Activated CD4-positive, alpha-beta T cell treated with anti-CD3 and anti-CD28 coated beads for 1 hour (primary cell): ENCODE results near the gene TMEM260.
"Not testable (repeated sequence)": the region's sequence is repeated elsewhere in the genome, so short reads cannot be mapped to it uniquely, and the experiment has no call there.

ENCODE experiments used
- DNase-seq: peaks from one replicate; pipeline ENCODE4 v3.0.0-alpha.2; 2020

Gene TMEM260

GRCh38 chr14:56603648-56604047, 24.1 kb downstream of the TMEM260 start:
- DNase-seq, result no peak

DNA sequence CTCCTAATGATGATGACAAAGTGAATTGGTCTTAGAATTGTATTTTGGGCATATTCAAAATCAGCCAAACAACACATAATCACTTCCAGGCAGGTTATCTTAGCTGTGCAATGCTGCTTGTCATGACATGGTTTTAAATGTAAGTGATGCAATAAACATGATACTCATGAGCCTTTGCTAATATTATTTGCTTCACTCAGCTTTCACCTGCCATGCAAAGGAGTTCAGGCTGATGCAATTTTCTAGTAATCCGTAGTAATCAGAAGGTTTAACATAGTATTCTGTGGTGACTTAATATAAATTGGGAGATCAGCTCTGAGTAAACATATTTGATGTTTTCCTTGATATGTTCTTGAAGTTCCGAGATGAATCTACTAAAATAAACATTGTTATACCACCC, 29.1 kb downstream of the TMEM260 start:
- DNase-seq, result no peak

- not testable (repeated sequence) for DNase-seq
Observed at GRCh38 chr14:56611663-56612062, 32.1 kb downstream of the TMEM260 start.

GRCh38 chr14:56617084-56617483, 37.5 kb downstream of the TMEM260 start:
- DNase-seq, result no peak

DNA sequence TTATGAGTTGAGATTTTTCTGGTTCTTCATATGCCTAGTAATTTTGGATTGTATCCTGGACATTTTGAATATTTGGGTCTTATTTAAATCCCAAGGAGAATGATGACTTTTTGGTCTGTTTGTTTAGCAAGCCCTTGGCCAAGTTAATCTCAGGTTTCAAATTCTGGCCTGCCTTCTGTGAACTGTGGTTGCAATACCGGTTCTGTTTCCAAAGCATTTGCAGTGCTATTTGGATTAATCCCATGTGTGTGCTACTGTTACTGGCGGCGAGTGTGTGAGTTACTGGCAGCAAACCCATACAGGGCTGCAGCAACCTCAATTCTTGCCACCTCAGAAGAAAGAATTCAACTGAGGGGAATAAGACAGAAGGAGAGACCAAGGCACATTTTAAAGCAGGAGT, 51.1 kb downstream of the TMEM260 start:
- DNase-seq, result no peak

GRCh38 chr14:56632195-56632594, 52.6 kb downstream of the TMEM260 start:
- DNase-seq, result no peak

- no peak for DNase-seq
Observed at GRCh38 chr14:56633544-56633943, 53.9 kb downstream of the TMEM260 start.

DNA sequence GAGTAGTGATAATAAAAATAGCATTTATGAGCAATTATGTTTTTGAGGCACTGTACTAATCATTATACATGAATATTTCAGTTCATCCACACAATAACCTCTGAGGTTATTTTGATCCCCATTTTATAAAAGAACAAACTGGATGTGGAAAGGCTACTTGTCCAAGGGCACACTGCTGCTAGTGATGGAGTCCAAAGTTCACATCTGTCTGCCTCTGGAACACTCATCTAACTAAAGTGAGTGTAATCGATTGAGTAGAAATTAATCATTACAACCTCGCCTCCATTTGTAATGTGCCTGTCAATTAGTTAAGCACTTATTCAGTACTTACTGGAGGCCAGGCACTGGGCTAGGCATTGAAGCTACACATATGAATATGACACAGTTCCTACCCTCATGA, 55.4 kb downstream of the TMEM260 start:
- no peak for DNase-seq

- DNase-seq, result no peak
Observed at GRCh38 chr14:56647493-56647892, 67.9 kb downstream of the TMEM260 start.

- no peak for DNase-seq
Observed at GRCh38 chr14:56648508-56649301, 69.1 kb downstream of the TMEM260 start.

DNA sequence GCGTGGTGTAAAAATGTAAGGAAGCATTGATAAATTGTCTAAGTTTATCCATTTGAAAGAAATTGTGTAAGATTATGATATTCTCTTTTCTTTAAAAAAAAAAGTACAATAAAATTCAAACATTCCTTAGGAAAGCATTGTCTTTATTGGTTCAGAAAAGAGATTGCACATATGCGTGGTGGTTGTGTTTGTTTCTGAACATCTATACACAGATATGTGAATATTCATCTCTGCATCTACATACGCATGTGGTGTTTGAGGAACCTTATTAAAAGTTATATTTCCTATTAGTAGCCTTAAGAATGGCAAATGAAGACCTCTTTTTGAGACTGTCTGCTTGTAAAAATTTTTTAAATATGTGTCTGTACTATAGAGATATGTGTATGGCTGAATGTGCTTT, 69.8 kb downstream of the TMEM260 start:
- DNase-seq, result no peak

DNA sequence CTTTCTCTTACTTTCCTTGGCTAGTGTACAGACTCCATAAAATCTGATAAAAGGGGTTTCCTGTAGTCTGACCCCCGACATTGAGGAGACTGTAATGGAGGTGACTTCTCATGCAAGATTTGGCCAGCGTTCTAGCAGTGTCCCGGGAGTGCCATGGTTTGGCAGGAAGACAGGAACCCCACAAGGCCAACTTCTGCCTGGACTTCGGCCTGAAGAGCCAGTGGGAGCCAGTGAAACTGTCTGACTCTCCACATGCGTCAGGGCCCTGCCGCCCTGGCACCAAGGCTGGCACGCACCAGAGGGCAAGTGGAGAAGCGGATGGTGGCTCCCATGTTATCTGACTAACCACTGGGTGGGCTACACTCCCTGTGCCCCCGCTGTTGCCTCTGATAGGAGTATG, 70.5 kb downstream of the TMEM260 start:
- DNase-seq, result no peak

- DNase-seq, result no peak
Observed at GRCh38 chr14:56650979-56651378, 71.4 kb downstream of the TMEM260 start.

GRCh38 chr14:56657604-56658003, 78.0 kb downstream of the TMEM260 start:
- no peak for DNase-seq

GRCh38 chr14:56659378-56659777, 79.8 kb downstream of the TMEM260 start:
- no peak for DNase-seq

- DNase-seq, result no peak
Observed at GRCh38 chr14:56659964-56660551, 80.5 kb downstream of the TMEM260 start.

- no peak for DNase-seq
Observed at GRCh38 chr14:56660677-56661389, 81.2 kb downstream of the TMEM260 start.

- DNase-seq, result no peak
Observed at GRCh38 chr14:56661478-56661877, 81.9 kb downstream of the TMEM260 start.

DNA sequence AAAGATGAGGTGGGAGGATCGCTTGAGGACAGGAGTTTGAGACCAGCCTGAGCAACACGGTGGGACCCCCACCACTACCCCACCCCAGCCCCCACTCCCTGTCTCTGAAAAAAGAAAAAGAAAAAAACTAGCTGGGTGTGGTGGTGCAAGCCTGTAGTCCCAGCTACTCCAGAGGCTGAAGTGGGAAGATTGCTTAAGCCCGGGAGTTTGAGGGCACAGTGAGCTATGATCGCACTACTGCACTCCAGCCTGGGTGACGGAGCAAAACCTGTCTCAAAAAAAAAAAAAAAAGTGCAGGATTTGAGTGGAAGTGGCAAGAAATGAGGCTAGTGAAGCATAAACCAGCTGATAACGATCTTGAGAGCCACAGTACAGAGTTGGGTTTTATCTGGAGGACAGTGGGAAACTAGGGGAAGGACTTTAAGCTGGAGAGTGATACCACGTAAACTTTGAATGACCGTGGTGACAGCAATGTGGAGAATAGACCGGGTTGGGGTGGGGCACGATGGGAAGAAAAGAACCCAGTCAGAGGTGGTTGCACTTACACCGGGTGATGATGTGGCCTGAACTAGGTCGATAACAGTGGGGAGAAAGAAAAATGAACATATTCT, 85.3 kb downstream of the TMEM260 start:
- DNase-seq, result no peak

DNA sequence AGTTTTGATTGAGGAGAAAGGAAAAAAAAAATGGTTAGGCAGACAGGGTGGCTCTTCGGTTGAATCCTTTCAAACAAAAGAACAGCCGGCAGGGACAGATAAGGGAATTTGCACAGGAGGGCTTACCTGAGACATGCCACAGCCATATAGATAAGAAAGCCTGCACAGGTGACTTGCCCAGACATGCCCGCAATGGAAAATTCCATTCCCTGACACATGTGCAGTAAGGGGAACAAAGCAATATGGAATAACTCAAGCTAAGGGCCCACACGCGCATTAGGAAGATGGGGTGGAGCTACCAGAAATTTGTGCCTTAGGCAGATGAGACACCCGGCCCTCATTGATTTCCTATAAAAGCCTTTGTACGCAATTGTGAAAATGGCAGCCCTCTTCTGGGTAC, 86.7 kb downstream of the TMEM260 start:
- no peak for DNase-seq

- no peak for DNase-seq
Observed at GRCh38 chr14:56666716-56667115, 87.1 kb downstream of the TMEM260 start.

- not testable (repeated sequence) for DNase-seq
Observed at GRCh38 chr14:56667290-56667689, 87.7 kb downstream of the TMEM260 start.

DNA sequence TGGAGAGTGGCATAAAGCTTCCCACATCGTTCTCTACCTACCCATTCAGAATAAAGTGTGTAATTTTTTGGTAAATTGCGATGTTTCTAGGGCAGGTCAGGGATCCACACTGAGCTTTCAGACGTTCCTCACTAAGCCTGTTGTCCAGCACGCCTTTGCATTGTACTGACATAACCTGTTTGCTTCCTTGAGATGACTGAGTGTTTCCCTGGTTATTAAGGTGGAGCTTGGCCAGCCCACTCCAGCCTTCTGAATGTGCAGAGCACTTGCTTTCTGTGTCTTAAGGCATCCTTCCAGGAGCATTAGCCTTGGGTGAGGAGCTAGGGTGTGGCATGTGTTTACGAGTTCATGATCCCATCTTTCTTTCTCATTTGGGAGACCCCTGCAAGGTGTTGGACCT, 96.4 kb downstream of the TMEM260 start:
- DNase-seq, result no peak

GRCh38 chr14:56678838-56679237, 99.2 kb downstream of the TMEM260 start:
- no peak for DNase-seq
